Muscle layer of colon (tissue), 2 donors: ENCODE measurements around the gene TRAT1.
"Not testable (repeated sequence)": the region's sequence is repeated elsewhere in the genome, so short reads cannot be mapped to it uniquely, and the experiment has no call there.

Experiments
- H3K27ac ChIP-seq: one replicate; pipeline ENCODE4 v1.7.0; 2013; ENCODE audit warnings: low read depth, mild to moderate bottlenecking, low read length, moderate library complexity
- H3K27me3 ChIP-seq, 2 donors: one replicate each; pipeline ENCODE4 v1.7.0; 2013; ENCODE audit warnings: low read length in 2 of 2, mild to moderate bottlenecking in 2 of 2; ENCODE audit not compliant: insufficient read depth in 2 of 2, control insufficient read depth in 1 of 2
- H3K36me3 ChIP-seq: one replicate; pipeline ENCODE4 v1.7.0; 2013; ENCODE audit warnings: mild to moderate bottlenecking, low read length; ENCODE audit not compliant: insufficient read depth
- H3K4me1 ChIP-seq: one replicate; pipeline ENCODE4 v1.7.0; 2013; ENCODE audit warnings: mild to moderate bottlenecking, low read length; ENCODE audit not compliant: insufficient read depth
- H3K4me3 ChIP-seq, 2 donors: one replicate each; pipeline ENCODE4 v1.7.0; 2013; ENCODE audit warnings: low read length in 2 of 2, low read depth in 1 of 2, mild to moderate bottlenecking in 1 of 2, moderate library complexity in 1 of 2
- H3K9ac ChIP-seq: one replicate; pipeline ENCODE4 v1.7.0; 2013; ENCODE audit warnings: low read length
- H3K9me3 ChIP-seq: one replicate; pipeline ENCODE4 v1.7.0; 2013; ENCODE audit warnings: mild to moderate bottlenecking, low read length
- donor health status: abdominal sarcoma.
- donor health status: Adenocarcinoma of cecum.

Gene TRAT1

GRCh38 chr3:108822123-108822897 lies at the start of gene TRAT1:
Gene TRAT1 (plus strand): TSS chr3:108822786. CDS start chr3:108822928, 142 bp downstream.
- Histone ChIP-seq H3K4me1 (no peaks in the 10 kb centered on the region), H3K27ac (no peak within 1 kb of the TSS)

GRCh38 chr3:108775649-108776048 lies 46.9 kb upstream of the TRAT1 start:
- no peak overlapping the region for H3K4me3 ChIP-seq
- H3K4me1 ChIP-seq: no peaks in the 10 kb centered on the region
- no peaks in the 10 kb centered on the region for H3K9me3 ChIP-seq
- H3K27me3 ChIP-seq: no peaks in the 10 kb centered on the region
- H3K27ac ChIP-seq: no peak overlapping the region
- H3K36me3 ChIP-seq: no peaks in the 10 kb centered on the region
- no peak overlapping the region for H3K9ac ChIP-seq

More at GRCh38 chr3:108822123-108822897, at the start of gene TRAT1:
- Histone ChIP-seq H3K9ac (no peak within 1 kb of the TSS), H3K9me3 (no peaks in the 10 kb centered on the region), H3K36me3 (no peaks in the 10 kb centered on the region), H3K27me3 (no peaks in the 10 kb centered on the region), H3K4me3 (no peak within 1 kb of the TSS)

GRCh38 chr3:108779496-108779895 lies 43.1 kb upstream of the TRAT1 start:
- H3K4me3 ChIP-seq: no peak overlapping the region
- no peaks in the 10 kb centered on the region for H3K9me3 ChIP-seq
- H3K9ac ChIP-seq: no peak overlapping the region
- H3K4me1 ChIP-seq: no peaks in the 10 kb centered on the region
- no peaks in the 10 kb centered on the region for H3K27me3 ChIP-seq
- no peak overlapping the region for H3K27ac ChIP-seq
- H3K36me3 ChIP-seq: no peaks in the 10 kb centered on the region

GRCh38 chr3:108780235-108780634 lies 42.4 kb upstream of the TRAT1 start:
- Histone ChIP-seq H3K9ac (no peak overlapping the region), H3K36me3 (no peaks in the 10 kb centered on the region), H3K27me3 (no peaks in the 10 kb centered on the region), H3K27ac (no peak overlapping the region), H3K4me1 (no peaks in the 10 kb centered on the region), H3K9me3 (no peaks in the 10 kb centered on the region), H3K4me3 (no peak overlapping the region)

GRCh38 chr3:108791473-108791872 lies 31.1 kb upstream of the TRAT1 start:
- no peak overlapping the region for H3K9ac ChIP-seq
- H3K9me3 ChIP-seq: no peaks in the 10 kb centered on the region
- H3K27ac ChIP-seq: no peak overlapping the region
- H3K4me1 ChIP-seq: no peaks in the 10 kb centered on the region
- no peak overlapping the region for H3K4me3 ChIP-seq
- H3K36me3 ChIP-seq: no peaks in the 10 kb centered on the region
- no peaks in the 10 kb centered on the region for H3K27me3 ChIP-seq

GRCh38 chr3:108804437-108804836 lies 18.1 kb upstream of the TRAT1 start:
- Histone ChIP-seq H3K4me1 (no peaks in the 10 kb centered on the region), H3K36me3 (no peaks in the 10 kb centered on the region), H3K27ac (no peak overlapping the region), H3K9me3 (no peaks in the 10 kb centered on the region), H3K9ac (no peak overlapping the region), H3K4me3 (no peak overlapping the region), H3K27me3 (no peaks in the 10 kb centered on the region)

- Histone ChIP-seq H3K9me3 (no peaks in the 10 kb centered on the region), H3K27ac (no peak overlapping the region), H3K4me3 (no peak overlapping the region), H3K27me3 (no peaks in the 10 kb centered on the region), H3K4me1 (no peaks in the 10 kb centered on the region), H3K9ac (no peak overlapping the region), H3K36me3 (no peaks in the 10 kb centered on the region)
Measured at GRCh38 chr3:108804966-108805365, 17.6 kb upstream of the TRAT1 start.

- H3K9ac ChIP-seq: no peak overlapping the region
- H3K4me3 ChIP-seq: no peak overlapping the region
- H3K27me3 ChIP-seq: no peaks in the 10 kb centered on the region
- H3K27ac ChIP-seq: no peak overlapping the region
- H3K9me3 ChIP-seq: no peaks in the 10 kb centered on the region
- no peaks in the 10 kb centered on the region for H3K4me1 ChIP-seq
- H3K36me3 ChIP-seq: no peaks in the 10 kb centered on the region
Measured at GRCh38 chr3:108806316-108806715, 16.3 kb upstream of the TRAT1 start.

- no peaks in the 10 kb centered on the region for H3K36me3 ChIP-seq
- no peaks in the 10 kb centered on the region for H3K9me3 ChIP-seq
- no peak overlapping the region for H3K27ac ChIP-seq
- H3K4me3 ChIP-seq: no peak overlapping the region
- H3K4me1 ChIP-seq: no peaks in the 10 kb centered on the region
- H3K27me3 ChIP-seq: no peaks in the 10 kb centered on the region
- H3K9ac ChIP-seq: no peak overlapping the region
Measured at GRCh38 chr3:108818404-108818803, 4.2 kb upstream of the TRAT1 start.

- Histone ChIP-seq H3K4me1 (no peaks in the 10 kb centered on the region), H3K27me3 (no peaks in the 10 kb centered on the region), H3K27ac (no peak overlapping the region)
Measured at GRCh38 chr3:108820586-108820985, 2.0 kb upstream of the TRAT1 start.

GRCh38 chr3:108823227-108823626 lies 641 bp downstream of the TRAT1 start:
- no peak overlapping the region for H3K4me3 ChIP-seq
- no peak overlapping the region for H3K27ac ChIP-seq
- no peaks in the 10 kb centered on the region for H3K9me3 ChIP-seq
- H3K27me3 ChIP-seq: no peaks in the 10 kb centered on the region
- no peak overlapping the region for H3K9ac ChIP-seq
- no peaks in the 10 kb centered on the region for H3K36me3 ChIP-seq
- H3K4me1 ChIP-seq: no peaks in the 10 kb centered on the region

More at GRCh38 chr3:108820586-108820985, 2.0 kb upstream of the TRAT1 start:
- H3K9me3 ChIP-seq: no peaks in the 10 kb centered on the region
- H3K4me3 ChIP-seq: no peak overlapping the region
- no peak overlapping the region for H3K9ac ChIP-seq
- H3K36me3 ChIP-seq: no peaks in the 10 kb centered on the region

GRCh38 chr3:108823803-108824202 lies 1.2 kb downstream of the TRAT1 start:
- H3K27ac ChIP-seq, H3K36me3 ChIP-seq, H3K9me3 ChIP-seq, H3K4me1 ChIP-seq, H3K4me3 ChIP-seq, H3K9ac ChIP-seq, H3K27me3 ChIP-seq: not testable (repeated sequence)
